Measurements from ENCODE around the gene EFNA1. TPM values are rescaled to one million over a fixed set of nuclear protein-coding genes. Genes with fewer than 3 reads are reported as not detected.

EFNA1 gene
- total RNA-seq, 1 experiment from 2014 or later, result 6.5 TPM

- ATAC-seq, result no peak
- Mint-ChIP-seq H3K9me3 (no peaks in the 10 kb centered on the region), H3K27ac (no peak overlapping the region), H3K27me3 (ENCODE audit: low read depth) (peaks cover 89% of the 10 kb centered on the region), H3K4me1 (peaks cover 29% of the 10 kb centered on the region), H3K4me3 (peak overlapping the region; percentile 76), H3K36me3 (no peaks in the 10 kb centered on the region)
- POLR2A ChIA-PET, result interaction anchor here (1.0 to 1.6 kb wide), 3 partner anchors 17 to 109 kb away, joined by 3 to 5 read pairs (median 3); partner anchors contain the start of gene SHC1
- TF ChIP-seq ZNF232 (CRISPR knock-in tag; IDR thresholded peaks at IDR 0.05) (0 out of 2 replicates have a peak, but pooled peaks have one; percentile 13), KAT7 (CRISPR knock-in tag; IDR thresholded peaks at IDR 0.05; ENCODE audit: borderline replicate concordance) (no peak), FOXP1 (CRISPR knock-in tag; IDR thresholded peaks at IDR 0.05; ENCODE audit: borderline replicate concordance) (0 out of 2 replicates have a peak, but pooled peaks have one; percentile 2)
- CTCF ChIA-PET, result interaction anchor here (0.6 to 7.7 kb wide), 15 partner anchors 12 to 114 kb away, joined by 3 to 109 read pairs (median 7); partner anchors contain the start of genes ADAM15, EFNA4, KRTCAP2 and TRIM46
- DNase-seq (ENCODE audit: low spot score), result no peak
Observed at GRCh38 chr1:155079210-155079486, 48.5 kb upstream of the EFNA1 start.

GRCh38 chr1:155079487-155080311, 48.0 kb upstream of the EFNA1 start:
- Mint-ChIP-seq H3K9me3 (no peaks in the 10 kb centered on the region), H3K27me3 (ENCODE audit: low read depth) (peaks cover 90% of the 10 kb centered on the region), H3K4me3 (peak overlapping the region; percentile 76), H3K36me3 (no peaks in the 10 kb centered on the region), H3K4me1 (peaks cover 33% of the 10 kb centered on the region), H3K27ac (no peak overlapping the region)
- TF ChIP-seq PREB (CRISPR knock-in tag; IDR thresholded peaks at IDR 0.05; ENCODE audit: borderline replicate concordance) (no peak), HMGA2 (CRISPR knock-in tag; IDR thresholded peaks at IDR 0.05) (no peak), MAX (CRISPR knock-in tag; IDR thresholded peaks at IDR 0.05) (no peak), ZNF317 (CRISPR knock-in tag; IDR thresholded peaks at IDR 0.05; ENCODE audit: borderline replicate concordance, low read depth) (0 out of 2 replicates have a peak, but pooled peaks have one; percentile 25), ZNF423 (CRISPR knock-in tag; IDR thresholded peaks at IDR 0.05) (peak; percentile 53; the same call in 1 of the 2 replicates), NFYB (CRISPR knock-in tag; conservative IDR thresholded peaks at IDR 0.05; ENCODE audit: low read depth) (0 out of 2 replicates have a peak, but pooled peaks have one; percentile 4)
- ChIA-PET POLR2A (interaction anchor here (1.0 to 1.6 kb wide), 7 partner anchors 8 to 86 kb away, joined by 3 to 10 read pairs (median 5); partner anchors contain the start of genes EFNA4 and LENEP), CTCF (interaction anchor here (0.8 to 7.7 kb wide), 20 partner anchors 9 to 144 kb away, joined by 3 to 109 read pairs (median 8); partner anchors contain the start of genes ADAM15, EFNA4, KRTCAP2 and PMVK)
- no peak for DNase-seq (ENCODE audit: low spot score)
- ATAC-seq, result no peak

- Mint-ChIP-seq H3K27me3 (ENCODE audit: low read depth) (peaks cover 82% of the 10 kb centered on the region), H3K27ac (no peak overlapping the region), H3K4me1 (peaks cover 31% of the 10 kb centered on the region), H3K4me3 (peak overlapping the region; percentile 76), H3K9me3 (no peaks in the 10 kb centered on the region), H3K36me3 (no peaks in the 10 kb centered on the region)
- ChIA-PET POLR2A (interaction anchor here (0.7 to 1.6 kb wide), 11 partner anchors 8 to 110 kb away, joined by 3 to 10 read pairs (median 3); partner anchors contain the start of genes EFNA4, KRTCAP2, LENEP and SHC1), CTCF (interaction anchor here (0.6 to 7.7 kb wide), 27 partner anchors 10 to 261 kb away, joined by 3 to 109 read pairs (median 4); partner anchors contain the start of genes ADAM15, EFNA4, KRTCAP2 and PBXIP1)
- ATAC-seq (peak; percentile 5), DNase-seq (ENCODE audit: low spot score) (peak; percentile 92)
- TF ChIP-seq ZNF396 (CRISPR knock-in tag; IDR thresholded peaks at IDR 0.05; ENCODE audit: borderline replicate concordance), result no peak
- no peak for TF ChIP-seq SMAD3 (CRISPR knock-in tag; IDR thresholded peaks at IDR 0.05; ENCODE audit: borderline replicate concordance)
- no peak for TF ChIP-seq PRDM15 (CRISPR knock-in tag; IDR thresholded peaks at IDR 0.05)
- TF ChIP-seq RELA (CRISPR knock-in tag; IDR thresholded peaks at IDR 0.05; ENCODE audit: borderline replicate concordance), result no peak
- no peak for TF ChIP-seq CREB1 (CRISPR knock-in tag; IDR thresholded peaks at IDR 0.05)
- no peak for TF ChIP-seq SMAD4 (CRISPR knock-in tag; IDR thresholded peaks at IDR 0.05)
- no peak for TF ChIP-seq ZNF232 (CRISPR knock-in tag; IDR thresholded peaks at IDR 0.05)
- peak; percentile 71; the same call in 1 of the 2 replicates for TF ChIP-seq ETV6 (CRISPR knock-in tag; IDR thresholded peaks at IDR 0.05)
- TF ChIP-seq GABPB1 (CRISPR knock-in tag; IDR thresholded peaks at IDR 0.05), result no peak
- TF ChIP-seq IRF1 (CRISPR knock-in tag; IDR thresholded peaks at IDR 0.05), result no peak
- no peak; the same call in 1 of the 2 replicates for TF ChIP-seq TEAD1 (CRISPR knock-in tag; IDR thresholded peaks at IDR 0.05)
- TF ChIP-seq PRRX2 (CRISPR knock-in tag; IDR thresholded peaks at IDR 0.05), result no peak
- no peak for TF ChIP-seq OVOL2 (CRISPR knock-in tag; IDR thresholded peaks at IDR 0.05; ENCODE audit: borderline replicate concordance)
Observed at GRCh38 chr1:155080312-155081228, 47.1 kb upstream of the EFNA1 start.

Data from WTC11 (cell line).